Forelimb muscle (tissue), 1 donor: ENCODE data around the gene HIVEP3. TPM values are rescaled to one million over a fixed set of nuclear protein-coding genes. Genes with fewer than 3 reads are reported as not detected.

Experiments used
- DNase-seq: peaks from one replicate; pipeline ENCODE4 v3.0.0-alpha.2; 2013; ENCODE audit warnings: low read depth
- polyA plus RNA-seq: library from polyadenylated mRNA; unstranded; fragments of 120-200 nt; gene quantifications from one replicate; pipeline ENCODE4 v1.2.1, GENCODE V29; 2013; ENCODE audit not compliant: insufficient read length

The HIVEP3 gene
- polyA plus RNA-seq, 1 donor: 2.1 TPM

DNA sequence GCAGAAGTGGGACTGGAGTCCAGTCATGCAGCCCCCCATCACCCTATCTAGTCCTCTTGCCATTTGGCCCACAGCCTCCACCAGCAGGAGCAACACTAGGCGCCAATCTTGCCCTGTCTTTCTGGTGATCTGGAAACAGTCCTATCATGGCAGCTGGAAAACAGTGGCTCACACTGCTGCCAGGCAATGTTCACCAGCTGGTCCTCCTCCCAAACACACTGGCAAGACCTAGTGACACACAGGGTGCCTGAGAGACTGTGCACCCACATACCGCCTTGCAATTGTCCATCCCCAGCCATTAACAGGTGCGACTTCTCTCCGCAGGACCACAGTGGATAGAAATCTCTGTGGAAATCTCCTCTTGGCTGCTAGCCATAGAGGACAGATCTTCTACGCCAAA is 105.5 kb downstream of the HIVEP3 start:
- DNase-seq: no peak

DNA sequence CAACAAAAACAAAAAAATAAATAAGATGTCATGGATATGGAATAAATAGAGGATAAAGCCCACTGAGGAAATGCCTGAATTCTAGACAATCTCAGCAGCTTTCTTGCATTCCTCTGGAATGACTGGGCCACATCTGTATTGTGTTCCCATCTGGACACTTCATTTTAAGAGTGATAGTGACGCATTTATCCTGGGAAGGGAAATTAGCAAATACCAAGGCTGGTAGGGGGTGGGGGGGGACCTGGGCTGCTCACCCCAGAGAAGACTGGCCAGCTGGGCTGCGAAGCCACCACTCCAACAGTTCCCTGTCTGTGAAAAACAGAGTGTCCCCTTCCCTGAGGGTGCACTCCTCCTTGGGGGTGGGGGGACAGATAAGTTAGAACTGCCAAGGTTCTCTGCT is 106.3 kb downstream of the HIVEP3 start:
- no peak for DNase-seq

- DNase-seq: no peak
These were observed 106.7 kb downstream of the HIVEP3 start for GRCh38 chr1:41812051-41812450.

- DNase-seq: no peak
These were observed 107.5 kb downstream of the HIVEP3 start for GRCh38 chr1:41811051-41811795.

DNA sequence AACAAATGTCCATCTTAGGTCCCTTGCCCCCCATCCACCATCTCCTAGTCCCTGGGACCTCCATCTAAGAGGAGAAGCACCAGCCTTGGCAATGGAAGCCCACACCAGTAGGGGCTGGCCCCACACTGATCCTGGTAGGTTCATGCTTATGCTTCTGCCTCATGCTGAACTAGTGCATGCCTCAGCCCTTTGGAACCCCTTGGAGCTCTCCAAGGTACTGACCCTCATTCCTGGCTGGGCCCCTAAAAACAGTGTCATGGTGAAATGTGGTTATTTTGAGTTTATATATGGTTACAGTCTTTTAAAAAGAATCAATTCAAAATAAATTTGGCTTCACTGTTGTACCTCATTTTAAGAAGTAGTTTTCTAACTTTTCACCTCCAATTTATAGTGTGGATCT is 108.3 kb downstream of the HIVEP3 start:
- no peak for DNase-seq

- no peak for DNase-seq
These were observed 109.0 kb downstream of the HIVEP3 start for GRCh38 chr1:41809692-41810091.

GRCh38 chr1:41807390-41807789 is 111.3 kb downstream of the HIVEP3 start:
- no peak for DNase-seq

DNA sequence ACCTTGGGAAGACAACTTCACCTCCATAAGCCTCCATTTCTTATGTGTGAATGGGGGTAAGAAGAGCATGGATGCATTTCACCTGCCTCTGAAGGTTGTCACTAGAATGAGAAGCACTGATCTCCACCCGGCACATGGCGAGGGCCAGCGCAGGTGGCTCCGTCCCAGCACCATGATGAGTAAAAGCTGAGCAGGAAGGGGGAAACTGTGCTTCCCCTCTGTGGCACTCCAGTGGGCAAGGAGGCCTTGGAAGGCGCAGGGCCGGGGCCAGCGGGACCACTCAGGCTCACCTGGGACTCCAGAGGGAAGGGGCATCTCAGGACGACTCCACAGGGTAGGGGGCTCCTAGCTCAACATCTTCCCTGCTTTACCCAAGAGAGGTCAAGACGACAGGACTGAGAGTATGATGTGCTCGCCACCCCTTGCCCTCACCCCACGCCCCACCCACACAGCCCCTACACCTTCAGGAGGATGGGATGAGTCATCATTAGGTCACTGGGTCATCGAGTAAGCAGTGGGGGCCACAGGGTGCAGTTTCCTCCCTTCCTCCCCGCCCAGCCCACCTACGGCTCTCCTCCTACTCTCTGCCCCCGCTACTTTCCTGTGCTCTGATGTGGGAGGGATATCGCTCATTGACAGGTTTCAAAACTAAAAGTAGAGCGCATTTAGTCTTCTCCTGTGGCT is 112.1 kb downstream of the HIVEP3 start:
- no peak for DNase-seq

DNA sequence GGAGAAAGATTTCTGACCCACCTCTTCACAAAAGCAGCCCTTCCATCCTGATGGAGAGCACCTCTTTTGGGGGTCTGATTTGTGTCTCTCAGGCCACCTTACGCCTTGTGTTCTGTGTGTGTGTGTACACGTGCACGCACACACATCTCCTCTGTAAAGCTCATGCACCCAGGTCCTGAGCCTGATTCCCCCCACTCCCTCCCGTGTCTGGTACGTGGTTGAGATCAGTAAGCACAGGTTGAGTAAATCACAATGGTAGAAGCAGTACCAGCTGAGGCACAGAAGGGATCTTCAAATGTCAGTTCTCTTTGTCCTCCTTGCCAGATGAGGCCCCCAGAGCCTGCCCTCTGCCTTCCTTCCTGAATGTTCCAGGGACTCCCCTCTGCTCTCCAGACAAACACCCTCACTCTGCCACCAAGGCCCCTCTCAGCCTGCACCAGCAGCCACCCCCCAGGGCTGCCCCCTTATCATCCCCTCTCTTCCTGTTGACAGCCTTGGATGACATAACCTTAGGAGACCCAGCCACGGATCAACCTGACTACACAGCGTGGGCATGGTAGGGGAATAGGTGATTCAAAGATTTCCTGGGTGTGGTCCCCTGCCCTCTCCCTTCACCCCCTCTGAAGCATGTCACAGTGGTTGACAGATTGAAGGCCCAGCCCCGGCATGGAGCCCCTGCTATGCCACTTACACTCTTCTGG is 112.8 kb downstream of the HIVEP3 start:
- DNase-seq: no peak

GRCh38 chr1:41804176-41804575 is 114.5 kb downstream of the HIVEP3 start:
- no peak for DNase-seq

DNA sequence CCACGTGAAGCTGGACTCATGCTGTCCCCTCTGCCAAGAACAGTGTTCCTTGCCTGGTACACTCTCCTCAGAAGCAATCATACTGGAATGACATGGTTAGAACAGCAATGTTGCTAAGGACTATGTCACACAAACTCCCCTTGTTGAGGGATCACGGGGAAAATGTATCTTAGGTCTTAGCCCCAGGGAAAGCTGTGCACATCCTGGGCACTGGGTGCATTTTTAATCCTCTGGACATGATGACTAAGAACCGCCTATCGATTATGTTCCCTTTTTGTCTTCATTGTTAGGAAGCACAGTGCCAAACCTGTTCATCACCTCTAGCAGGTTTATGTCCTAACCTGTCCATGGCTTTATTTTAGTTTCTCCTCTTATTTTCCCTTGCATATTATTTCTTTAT is 115.1 kb downstream of the HIVEP3 start:
- no peak for DNase-seq

DNA sequence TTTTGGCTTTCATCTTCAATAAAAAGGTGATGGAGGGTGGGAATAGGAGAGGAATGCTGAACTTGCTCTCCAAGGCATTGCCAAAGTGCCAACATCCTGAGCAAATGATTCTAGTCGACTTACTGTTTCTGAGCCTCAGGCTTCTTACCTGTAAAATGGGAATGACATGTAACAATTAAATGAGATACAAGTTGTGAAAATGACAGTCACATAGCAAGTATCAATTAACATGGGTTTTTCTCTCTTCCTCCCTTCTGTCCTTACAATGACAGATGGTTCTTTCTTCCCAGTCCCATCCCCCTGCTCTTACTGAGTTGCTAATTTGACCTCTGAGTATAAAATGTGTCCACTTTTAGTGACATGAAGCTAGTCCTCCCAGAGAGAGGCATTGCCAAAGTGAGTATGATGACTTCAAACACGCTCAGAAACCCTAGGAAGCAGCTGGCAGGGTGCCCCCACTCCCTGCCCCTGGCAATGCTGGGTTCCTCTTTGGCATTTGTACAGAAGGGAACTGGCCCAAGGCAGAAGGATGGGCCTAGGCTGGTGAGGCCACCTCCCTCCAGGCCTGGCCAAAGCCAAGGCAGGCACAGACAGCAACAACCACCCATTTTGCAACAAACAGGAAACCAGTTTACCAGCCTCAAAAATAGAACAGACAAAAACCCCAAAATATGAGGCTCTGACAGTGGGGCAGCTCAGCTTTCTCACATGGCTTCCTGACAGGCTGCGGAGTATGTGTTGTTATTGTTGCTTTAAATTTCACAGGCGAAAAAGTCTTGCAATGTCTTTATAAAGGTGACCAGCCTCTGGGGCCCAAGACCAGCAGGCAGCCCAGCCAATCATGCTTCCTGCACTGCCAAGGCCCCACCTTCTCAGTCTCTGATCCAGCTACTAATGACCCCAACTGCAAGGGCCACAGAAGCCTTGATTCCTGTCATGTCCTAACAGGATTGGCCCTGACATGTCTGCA is 115.9 kb downstream of the HIVEP3 start:
- no peak for DNase-seq

DNA sequence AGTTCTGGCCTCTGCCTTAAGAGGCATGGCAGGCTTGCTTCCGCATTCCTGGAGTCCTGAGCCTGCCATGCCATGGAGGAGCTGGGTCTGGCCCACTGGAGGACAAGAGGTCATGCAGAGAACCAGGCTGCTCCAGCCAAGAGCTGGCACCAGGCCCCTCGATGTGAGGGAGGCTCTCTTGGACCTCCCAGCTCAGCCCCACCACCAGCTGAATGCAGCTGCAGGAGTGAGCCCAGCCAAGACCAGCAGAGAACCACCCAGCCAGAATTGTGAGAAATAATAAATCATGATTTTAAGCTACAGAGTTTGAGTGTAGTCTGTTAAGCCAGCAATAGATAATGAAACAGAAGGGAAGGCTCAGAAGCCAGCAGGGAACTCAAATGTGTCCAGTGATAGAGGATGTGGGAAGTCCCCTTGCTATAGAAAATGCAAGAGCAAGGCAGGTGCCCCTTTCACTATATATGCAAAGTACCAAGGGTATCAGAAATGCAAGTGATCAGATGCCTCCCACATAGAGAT is 118.4 kb downstream of the HIVEP3 start:
- no peak for DNase-seq

DNA sequence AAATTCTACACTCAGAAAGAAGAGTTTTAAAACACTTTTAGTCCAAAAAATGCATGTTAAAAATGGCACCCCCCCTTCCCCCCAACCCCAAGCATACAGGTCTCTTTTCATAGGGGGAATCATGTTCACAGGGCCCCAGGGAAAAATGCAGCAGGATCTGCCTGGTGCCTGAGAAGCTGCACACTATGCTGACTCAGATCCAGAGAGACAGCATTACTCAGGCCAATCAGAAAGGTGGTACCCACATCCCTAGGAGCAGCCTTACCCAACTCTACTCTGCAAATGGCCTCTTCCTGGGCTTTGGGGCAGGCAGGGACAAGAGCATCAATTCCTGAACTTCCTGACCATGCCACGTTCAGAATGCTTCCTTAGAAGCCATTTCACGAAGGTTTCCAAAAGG is 119.0 kb downstream of the HIVEP3 start:
- no peak for DNase-seq

DNA sequence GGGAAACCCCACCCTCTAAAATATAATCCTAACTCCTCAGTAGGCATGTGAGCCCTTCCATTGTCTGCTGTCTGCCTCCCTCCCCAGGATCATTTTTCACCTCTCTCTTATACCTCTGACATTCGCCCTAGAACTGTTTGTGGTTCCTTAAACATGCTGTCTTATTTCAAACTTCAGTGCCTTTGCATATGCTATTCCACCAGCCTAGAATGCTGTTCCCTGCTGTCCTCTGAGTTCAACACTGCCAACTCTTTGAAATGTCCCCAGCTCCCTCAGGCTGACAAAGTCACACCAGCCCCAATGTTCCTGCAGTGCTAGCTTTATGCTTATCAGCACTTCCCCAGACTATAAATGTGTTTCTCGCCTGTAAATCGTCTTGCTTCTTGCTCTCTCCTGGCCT is 119.5 kb downstream of the HIVEP3 start:
- DNase-seq: no peak

DNA sequence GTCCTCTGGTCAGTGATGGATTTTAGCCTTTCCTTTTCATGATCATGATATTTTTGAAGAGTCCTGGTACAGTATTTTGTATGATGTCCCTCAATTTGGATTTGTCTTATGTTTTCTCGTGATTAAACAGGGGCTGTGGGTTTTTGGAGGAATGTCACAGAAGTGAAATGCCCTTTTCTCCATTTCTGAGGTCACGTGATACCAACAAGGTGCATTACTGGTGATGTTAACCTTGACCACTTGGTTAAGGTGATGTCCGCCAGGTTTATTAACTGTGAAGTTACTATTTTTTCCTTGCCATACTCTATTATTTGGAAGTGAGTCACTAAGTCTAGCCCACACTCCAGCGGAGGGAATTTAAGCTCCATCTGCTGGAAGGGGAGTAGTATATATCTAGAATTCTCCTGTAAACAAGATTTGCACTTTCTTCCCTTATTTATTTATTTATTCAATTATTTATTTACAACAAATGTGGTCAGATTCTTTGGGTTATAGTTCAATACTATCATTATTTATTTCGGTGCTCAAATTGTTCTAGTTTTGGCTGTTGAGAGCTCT is 123.4 kb downstream of the HIVEP3 start:
- no peak for DNase-seq

DNA sequence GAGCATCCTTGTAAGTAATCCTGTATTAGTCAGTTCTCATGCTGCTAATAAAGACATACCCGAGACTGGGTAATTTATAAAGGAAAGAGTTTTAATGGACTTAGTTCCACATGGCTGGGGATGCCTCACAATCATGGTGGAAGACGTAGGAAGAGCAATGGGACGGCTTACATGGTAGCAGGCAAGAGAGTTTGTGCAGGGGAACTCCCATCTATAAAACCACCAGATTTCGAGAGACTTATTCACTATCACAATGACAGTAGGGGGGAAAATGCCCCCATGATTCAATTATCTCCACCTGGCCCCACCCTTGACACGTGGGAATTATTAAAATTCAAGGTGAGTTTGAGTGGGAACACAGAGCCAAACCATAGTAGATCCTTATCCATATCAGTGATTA is 124.7 kb downstream of the HIVEP3 start:
- DNase-seq: no peak

DNA sequence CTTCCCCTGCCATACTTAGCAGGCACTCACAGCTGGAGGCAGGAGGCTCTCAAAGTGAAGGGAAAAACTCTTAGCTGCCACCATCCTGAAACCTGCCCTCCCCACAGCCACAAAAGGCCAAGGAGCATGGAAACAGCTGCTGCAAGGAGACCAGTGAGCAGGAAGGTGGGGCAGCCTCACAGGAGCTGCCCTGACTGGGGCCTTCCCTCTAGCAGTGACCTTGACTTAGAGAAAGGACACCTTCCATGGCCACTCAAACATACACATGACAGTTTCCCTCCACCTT is 126.3 kb downstream of the HIVEP3 start:
- no peak for DNase-seq

- DNase-seq: no peak
These were observed 126.8 kb downstream of the HIVEP3 start for GRCh38 chr1:41791667-41792484.

GRCh38 chr1:41790351-41790750 is 128.4 kb downstream of the HIVEP3 start:
- no peak for DNase-seq
